Loucy (cell line): ENCODE data around the gene BBX.

ENCODE experiments used
- EZH2phosphoT487 ChIP-seq: fragments of 200-600 bp; IDR thresholded peaks from 2 replicates; pipeline ENCODE4 v1.6.1; 2018; ENCODE audit warnings: antibody characterized with exemption, mild to moderate bottlenecking, moderate library complexity, borderline replicate concordance
- TF ChIP-seq, protein P1 (sequence below): fragments of 200-600 bp; sonication (generic); conservative IDR thresholded peaks from 2 replicates; pipeline ENCODE4 v1.5.1; 2014; ENCODE audit warnings: mild to moderate bottlenecking, antibody characterized with exemption, low read length

DNA sequence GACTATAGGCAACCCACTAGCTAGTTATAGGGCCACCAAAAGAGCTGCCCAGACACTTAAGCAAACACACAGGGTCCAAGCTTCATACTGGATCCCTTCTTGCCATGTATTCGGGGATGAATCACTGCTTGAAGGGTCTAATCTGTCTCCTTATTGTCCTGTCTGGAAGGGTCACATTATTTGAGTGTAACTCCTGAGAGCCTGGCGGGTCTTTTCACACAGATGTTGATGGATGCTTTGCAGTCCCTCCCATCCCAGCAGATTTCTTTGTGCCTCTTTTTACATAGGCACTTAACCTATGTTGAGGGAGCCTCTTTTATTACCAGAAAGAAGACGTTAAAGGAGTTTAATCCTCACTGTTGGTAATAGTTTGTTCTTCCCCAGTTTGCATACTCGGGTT is 56.6 kb downstream of the BBX start:
- TF ChIP-seq, protein P1, sequence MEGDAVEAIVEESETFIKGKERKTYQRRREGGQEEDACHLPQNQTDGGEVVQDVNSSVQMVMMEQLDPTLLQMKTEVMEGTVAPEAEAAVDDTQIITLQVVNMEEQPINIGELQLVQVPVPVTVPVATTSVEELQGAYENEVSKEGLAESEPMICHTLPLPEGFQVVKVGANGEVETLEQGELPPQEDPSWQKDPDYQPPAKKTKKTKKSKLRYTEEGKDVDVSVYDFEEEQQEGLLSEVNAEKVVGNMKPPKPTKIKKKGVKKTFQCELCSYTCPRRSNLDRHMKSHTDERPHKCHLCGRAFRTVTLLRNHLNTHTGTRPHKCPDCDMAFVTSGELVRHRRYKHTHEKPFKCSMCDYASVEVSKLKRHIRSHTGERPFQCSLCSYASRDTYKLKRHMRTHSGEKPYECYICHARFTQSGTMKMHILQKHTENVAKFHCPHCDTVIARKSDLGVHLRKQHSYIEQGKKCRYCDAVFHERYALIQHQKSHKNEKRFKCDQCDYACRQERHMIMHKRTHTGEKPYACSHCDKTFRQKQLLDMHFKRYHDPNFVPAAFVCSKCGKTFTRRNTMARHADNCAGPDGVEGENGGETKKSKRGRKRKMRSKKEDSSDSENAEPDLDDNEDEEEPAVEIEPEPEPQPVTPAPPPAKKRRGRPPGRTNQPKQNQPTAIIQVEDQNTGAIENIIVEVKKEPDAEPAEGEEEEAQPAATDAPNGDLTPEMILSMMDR: no peak
- no peak for TF ChIP-seq EZH2phosphoT487
